Choroid plexus epithelial cell (primary cell): ENCODE data around the gene ERP29.

Experiments
- DNase-seq: peaks from one replicate; pipeline ENCODE4 v3.0.0-alpha.2; 2010; ENCODE audit warnings: low read depth
- H3K4me3 ChIP-seq: 2 replicates; pipeline ENCODE4 v1.5.1; 2011; ENCODE audit warnings: low read depth, mild to moderate bottlenecking, control low read depth, low read length, moderate library complexity
- TF ChIP-seq, protein P1 (sequence below): conservative IDR thresholded peaks from 2 replicates; pipeline ENCODE4 v1.5.1; 2011; ENCODE audit warnings: low read depth, mild to moderate bottlenecking, control low read depth, inconsistent platforms, low read length, moderate library complexity

The ERP29 gene

GRCh38 chr12:112046003-112046402 lies 32.8 kb downstream of the ERP29 start:
- H3K4me3 ChIP-seq, result no peak overlapping the region
- DNase-seq, result no peak
- TF ChIP-seq, protein P1, sequence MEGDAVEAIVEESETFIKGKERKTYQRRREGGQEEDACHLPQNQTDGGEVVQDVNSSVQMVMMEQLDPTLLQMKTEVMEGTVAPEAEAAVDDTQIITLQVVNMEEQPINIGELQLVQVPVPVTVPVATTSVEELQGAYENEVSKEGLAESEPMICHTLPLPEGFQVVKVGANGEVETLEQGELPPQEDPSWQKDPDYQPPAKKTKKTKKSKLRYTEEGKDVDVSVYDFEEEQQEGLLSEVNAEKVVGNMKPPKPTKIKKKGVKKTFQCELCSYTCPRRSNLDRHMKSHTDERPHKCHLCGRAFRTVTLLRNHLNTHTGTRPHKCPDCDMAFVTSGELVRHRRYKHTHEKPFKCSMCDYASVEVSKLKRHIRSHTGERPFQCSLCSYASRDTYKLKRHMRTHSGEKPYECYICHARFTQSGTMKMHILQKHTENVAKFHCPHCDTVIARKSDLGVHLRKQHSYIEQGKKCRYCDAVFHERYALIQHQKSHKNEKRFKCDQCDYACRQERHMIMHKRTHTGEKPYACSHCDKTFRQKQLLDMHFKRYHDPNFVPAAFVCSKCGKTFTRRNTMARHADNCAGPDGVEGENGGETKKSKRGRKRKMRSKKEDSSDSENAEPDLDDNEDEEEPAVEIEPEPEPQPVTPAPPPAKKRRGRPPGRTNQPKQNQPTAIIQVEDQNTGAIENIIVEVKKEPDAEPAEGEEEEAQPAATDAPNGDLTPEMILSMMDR, result no peak

- TF ChIP-seq, protein P1, result no peak
- DNase-seq, result no peak
- no peak overlapping the region for H3K4me3 ChIP-seq
Measured at GRCh38 chr12:112049351-112049750, 36.1 kb downstream of the ERP29 start.

DNA sequence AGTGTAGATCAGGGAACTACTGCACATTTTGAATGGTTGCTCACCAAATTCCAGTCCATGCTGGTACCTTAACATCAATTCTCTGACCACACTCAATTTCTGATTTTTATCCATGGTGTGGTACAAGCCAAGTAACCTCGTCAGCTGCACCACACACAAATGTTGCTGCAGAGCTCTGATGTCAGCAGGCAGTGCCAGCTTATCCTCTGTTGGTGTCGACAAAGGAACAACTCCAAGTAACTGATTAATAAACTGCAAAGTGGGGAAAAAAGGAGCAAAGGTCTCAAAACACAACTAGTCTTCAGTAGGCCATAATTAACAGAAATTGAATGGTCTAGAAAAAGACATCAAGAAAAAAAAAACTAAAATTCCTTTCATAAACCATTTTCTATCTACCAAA lies 47.9 kb downstream of the ERP29 start:
- DNase-seq, result no peak
- TF ChIP-seq, protein P1, result no peak
- H3K4me3 ChIP-seq, result no peak overlapping the region

DNA sequence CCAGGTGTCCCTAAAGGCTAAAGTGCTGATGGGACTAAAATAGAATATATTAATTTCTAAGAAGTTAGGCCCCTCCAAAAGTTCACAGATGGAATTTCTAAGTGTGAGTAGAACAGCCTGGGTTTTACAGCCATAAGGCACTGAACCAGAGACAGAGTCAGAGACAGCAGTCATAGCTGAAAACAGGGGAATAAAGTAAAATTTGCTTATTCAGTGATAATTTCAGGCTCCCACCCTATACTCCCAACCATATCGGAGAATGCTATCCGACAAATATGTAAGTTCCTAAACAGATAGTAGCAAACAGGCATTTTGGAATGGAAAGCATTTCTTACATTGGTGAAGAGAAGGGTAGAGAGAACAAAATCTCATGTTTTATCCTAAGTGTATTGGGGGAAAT lies 50.0 kb downstream of the ERP29 start:
- no peak overlapping the region for H3K4me3 ChIP-seq
- DNase-seq, result no peak
- TF ChIP-seq, protein P1, result no peak

DNA sequence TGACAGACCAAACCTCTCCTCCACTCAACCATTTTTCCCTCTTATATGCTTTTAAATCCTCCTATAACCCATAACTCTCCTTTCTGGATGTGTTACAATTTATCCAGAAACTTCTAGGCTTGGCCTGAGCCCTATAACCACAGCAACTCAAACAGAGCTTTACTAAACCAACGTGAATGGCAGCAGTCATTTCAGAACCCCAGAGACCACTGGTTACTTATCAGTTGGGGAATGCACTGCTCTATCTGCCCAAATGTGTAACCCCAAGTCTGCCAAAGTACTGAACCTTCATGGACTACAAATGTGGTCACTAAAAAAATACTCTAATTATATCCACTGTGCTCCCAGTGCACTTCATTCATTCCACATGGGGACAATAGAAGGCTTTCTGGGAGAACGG lies 53.3 kb downstream of the ERP29 start:
- no peak for DNase-seq
- no peak overlapping the region for H3K4me3 ChIP-seq

More for the DNA sequence above, 53.3 kb downstream of the ERP29 start:
- TF ChIP-seq, protein P1, result no peak
